ENCODE results near the gene PPAT. TPM values are rescaled to one million over a fixed set of nuclear protein-coding genes. Genes with fewer than 3 reads are reported as not detected.

Gene PPAT
- total RNA-seq, 1 donor from 2014 or later, result 42.2 TPM

DNA sequence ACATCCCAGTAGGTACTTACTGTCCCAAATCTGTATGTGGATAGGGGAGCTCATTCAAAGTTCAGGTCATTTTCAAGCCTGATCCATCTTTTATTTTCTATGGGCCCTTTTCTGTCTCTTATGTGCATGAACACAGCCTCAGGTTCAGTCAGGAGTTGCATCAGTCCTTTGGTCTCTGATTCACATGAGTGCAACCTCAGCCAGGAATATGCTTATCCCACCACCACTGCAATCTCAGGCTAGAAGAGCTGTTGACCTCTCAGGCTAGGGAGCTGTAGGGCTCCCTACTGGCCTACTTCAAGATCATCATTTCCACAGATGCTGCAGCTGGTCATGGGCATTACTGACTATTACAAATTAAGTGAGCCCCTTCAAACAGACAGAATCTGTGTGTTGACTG is 75.3 kb downstream of the PPAT start:
- Histone ChIP-seq H3K27me3 (ENCODE audit: insufficient read depth, low read length) (no peaks in the 10 kb centered on the region), H4K20me1 (ENCODE audit: insufficient read depth, low read length) (no peaks in the 10 kb centered on the region), H3K4me1 (ENCODE audit: insufficient read depth, low read length) (no peaks in the 10 kb centered on the region), H3K36me3 (ENCODE audit: insufficient read depth, low read length) (no peaks in the 10 kb centered on the region), H3K4me3 (ENCODE audit: insufficient read depth, low read depth, low read length) (no peak overlapping the region), H3K9me3 (ENCODE audit: insufficient read depth, low read depth, low read length) (no peaks in the 10 kb centered on the region), H2AFZ (ENCODE audit: low read depth, low read length) (no peak overlapping the region), H3K9ac (ENCODE audit: low read length) (no peak overlapping the region), H3K79me2 (ENCODE audit: insufficient read depth, low read length) (no peaks in the 10 kb centered on the region), H3K27ac (ENCODE audit: low read depth, low read length) (no peak overlapping the region), H3K4me2 (ENCODE audit: low read length) (no peak overlapping the region)
- H3K36me3 Mint-ChIP-seq (ENCODE audit: low read depth, unreplicated experiment), result peaks cover 20% of the 10 kb centered on the region
- no peak for TF ChIP-seq EZH2 (IDR thresholded peaks at IDR 0.05; ENCODE audit: insufficient read depth, low read length)
- TF ChIP-seq, protein P1, sequence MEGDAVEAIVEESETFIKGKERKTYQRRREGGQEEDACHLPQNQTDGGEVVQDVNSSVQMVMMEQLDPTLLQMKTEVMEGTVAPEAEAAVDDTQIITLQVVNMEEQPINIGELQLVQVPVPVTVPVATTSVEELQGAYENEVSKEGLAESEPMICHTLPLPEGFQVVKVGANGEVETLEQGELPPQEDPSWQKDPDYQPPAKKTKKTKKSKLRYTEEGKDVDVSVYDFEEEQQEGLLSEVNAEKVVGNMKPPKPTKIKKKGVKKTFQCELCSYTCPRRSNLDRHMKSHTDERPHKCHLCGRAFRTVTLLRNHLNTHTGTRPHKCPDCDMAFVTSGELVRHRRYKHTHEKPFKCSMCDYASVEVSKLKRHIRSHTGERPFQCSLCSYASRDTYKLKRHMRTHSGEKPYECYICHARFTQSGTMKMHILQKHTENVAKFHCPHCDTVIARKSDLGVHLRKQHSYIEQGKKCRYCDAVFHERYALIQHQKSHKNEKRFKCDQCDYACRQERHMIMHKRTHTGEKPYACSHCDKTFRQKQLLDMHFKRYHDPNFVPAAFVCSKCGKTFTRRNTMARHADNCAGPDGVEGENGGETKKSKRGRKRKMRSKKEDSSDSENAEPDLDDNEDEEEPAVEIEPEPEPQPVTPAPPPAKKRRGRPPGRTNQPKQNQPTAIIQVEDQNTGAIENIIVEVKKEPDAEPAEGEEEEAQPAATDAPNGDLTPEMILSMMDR (IDR thresholded peaks at IDR 0.05; ENCODE audit: insufficient read depth, low read depth, low read length), result no peak
- no peak overlapping the region for H3K4me3 Mint-ChIP-seq (ENCODE audit: unreplicated experiment)
- FAIRE-seq (no peak), DNase-seq (ENCODE audit: low read depth) (no peak)
- H3K9me3 Mint-ChIP-seq (ENCODE audit: unreplicated experiment), result peaks cover 11% of the 10 kb centered on the region
- no peaks in the 10 kb centered on the region for H3K4me1 Mint-ChIP-seq (ENCODE audit: low read depth, unreplicated experiment)
- no peaks in the 10 kb centered on the region for H3K27me3 Mint-ChIP-seq (ENCODE audit: low read depth, unreplicated experiment)
- H3K27ac Mint-ChIP-seq (ENCODE audit: unreplicated experiment), result no peak overlapping the region

DNA sequence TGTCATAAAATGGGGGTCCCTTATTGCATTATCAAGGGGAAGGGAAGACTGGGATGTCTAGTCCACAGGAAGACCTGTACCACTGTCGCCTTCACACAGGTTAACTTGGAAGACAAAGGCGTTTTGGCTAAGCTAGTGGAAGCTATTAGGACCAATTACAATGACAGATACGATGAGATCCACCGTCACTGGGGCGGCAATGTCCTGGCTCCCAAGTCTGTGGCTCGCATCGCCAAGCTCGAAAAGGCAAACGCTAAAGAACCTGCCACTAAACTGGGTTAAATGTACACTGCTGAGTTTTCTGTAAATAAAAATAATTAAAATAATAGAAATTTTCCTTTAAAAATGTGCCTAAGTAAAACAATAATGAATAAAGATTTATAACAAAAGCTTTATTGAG is 78.8 kb downstream of the PPAT start:
- TF ChIP-seq EZH2 (IDR thresholded peaks at IDR 0.05; ENCODE audit: insufficient read depth, low read length), result no peak
- TF ChIP-seq, protein P1 (IDR thresholded peaks at IDR 0.05; ENCODE audit: insufficient read depth, low read depth, low read length), result no peak
- peaks cover 3% of the 10 kb centered on the region for H3K36me3 ChIP-seq (ENCODE audit: insufficient read depth, low read length)
- Mint-ChIP-seq H3K27me3 (ENCODE audit: low read depth, unreplicated experiment) (no peaks in the 10 kb centered on the region), H3K4me1 (ENCODE audit: low read depth, unreplicated experiment) (no peaks in the 10 kb centered on the region), H3K27ac (ENCODE audit: unreplicated experiment) (no peak overlapping the region), H3K9me3 (ENCODE audit: unreplicated experiment) (no peaks in the 10 kb centered on the region), H3K36me3 (ENCODE audit: low read depth, unreplicated experiment) (peaks cover 5% of the 10 kb centered on the region), H3K4me3 (ENCODE audit: unreplicated experiment) (no peak overlapping the region)
- no peak overlapping the region for H3K4me2 ChIP-seq (ENCODE audit: low read length)
- no peak overlapping the region for H3K27ac ChIP-seq (ENCODE audit: low read depth, low read length)
- DNase-seq (ENCODE audit: low read depth) (no peak), FAIRE-seq (no peak)
- no peaks in the 10 kb centered on the region for H3K9me3 ChIP-seq (ENCODE audit: insufficient read depth, low read depth, low read length)
- no peak overlapping the region for H3K4me3 ChIP-seq (ENCODE audit: insufficient read depth, low read depth, low read length)
- H3K4me1 ChIP-seq (ENCODE audit: insufficient read depth, low read length), result no peaks in the 10 kb centered on the region
- no peak overlapping the region for H3K9ac ChIP-seq (ENCODE audit: low read length)
- no peaks in the 10 kb centered on the region for H4K20me1 ChIP-seq (ENCODE audit: insufficient read depth, low read length)
- H3K27me3 ChIP-seq (ENCODE audit: insufficient read depth, low read length), result no peaks in the 10 kb centered on the region
- H2AFZ ChIP-seq (ENCODE audit: low read depth, low read length), result no peak overlapping the region
- no peaks in the 10 kb centered on the region for H3K79me2 ChIP-seq (ENCODE audit: insufficient read depth, low read length)

DNA sequence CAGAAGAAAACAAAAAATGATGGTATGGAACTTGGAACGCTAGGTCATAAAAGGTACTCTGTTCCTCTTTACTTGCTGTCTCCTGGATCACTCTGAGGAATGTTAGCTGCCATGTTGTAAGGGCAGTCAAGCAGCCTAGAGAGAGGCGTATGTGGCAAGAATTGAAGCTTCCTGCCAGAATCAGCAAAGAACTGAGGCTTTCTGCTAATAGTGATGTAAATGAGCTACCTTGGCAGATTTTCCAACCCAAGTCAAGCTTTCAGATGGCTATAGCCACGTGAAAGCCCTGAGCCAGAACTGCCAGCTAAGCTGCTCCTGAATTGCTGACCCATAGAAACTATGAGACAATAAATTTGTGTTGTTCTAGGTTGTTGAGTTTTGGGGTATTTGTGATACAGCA is 86.8 kb downstream of the PPAT start:
- Mint-ChIP-seq H3K36me3 (ENCODE audit: low read depth, unreplicated experiment) (peaks cover 7% of the 10 kb centered on the region), H3K4me3 (ENCODE audit: unreplicated experiment) (no peak overlapping the region), H3K27me3 (ENCODE audit: low read depth, unreplicated experiment) (no peaks in the 10 kb centered on the region), H3K27ac (ENCODE audit: unreplicated experiment) (no peak overlapping the region), H3K4me1 (ENCODE audit: low read depth, unreplicated experiment) (no peaks in the 10 kb centered on the region), H3K9me3 (ENCODE audit: unreplicated experiment) (no peaks in the 10 kb centered on the region)
- no peak overlapping the region for H2AFZ ChIP-seq (ENCODE audit: low read depth, low read length)
- H3K4me1 ChIP-seq (ENCODE audit: insufficient read depth, low read length), result no peaks in the 10 kb centered on the region
- no peaks in the 10 kb centered on the region for H3K27me3 ChIP-seq (ENCODE audit: insufficient read depth, low read length)
- no peak for TF ChIP-seq EZH2 (IDR thresholded peaks at IDR 0.05; ENCODE audit: insufficient read depth, low read length)
- TF ChIP-seq, protein P1 (IDR thresholded peaks at IDR 0.05; ENCODE audit: insufficient read depth, low read depth, low read length), result no peak
- no peak overlapping the region for H3K9ac ChIP-seq (ENCODE audit: low read length)
- no peaks in the 10 kb centered on the region for H3K9me3 ChIP-seq (ENCODE audit: insufficient read depth, low read depth, low read length)
- H3K27ac ChIP-seq (ENCODE audit: low read depth, low read length), result no peak overlapping the region
- H3K4me2 ChIP-seq (ENCODE audit: low read length), result no peak overlapping the region
- no peaks in the 10 kb centered on the region for H3K79me2 ChIP-seq (ENCODE audit: insufficient read depth, low read length)
- H3K36me3 ChIP-seq (ENCODE audit: insufficient read depth, low read length), result no peaks in the 10 kb centered on the region
- H4K20me1 ChIP-seq (ENCODE audit: insufficient read depth, low read length), result no peaks in the 10 kb centered on the region
- no peak overlapping the region for H3K4me3 ChIP-seq (ENCODE audit: insufficient read depth, low read depth, low read length)
- no peak for DNase-seq (ENCODE audit: low read depth)
- no peak for FAIRE-seq

All from astrocyte (in vitro differentiated cells and primary cell).